Urothelium cell line (cell line): ENCODE results near the gene MCC.
"Not testable (repeated sequence)": the region's sequence is repeated elsewhere in the genome, so short reads cannot be mapped to it uniquely, and the experiment has no call there.

Experiments used
- DNase-seq: peaks from one replicate; pipeline ENCODE4 v3.0.0; 2011; ENCODE audit warnings: low spot score, mixed read lengths
- FAIRE-seq: peaks from 2 replicates; lab custom pipeline; 2011; peaks lifted over from hg19 to GRCh38; lab: Jason Lieb, UNC

Gene MCC

GRCh38 chr5:113491022-113491421 lies 2.8 kb upstream of the MCC start:
- FAIRE-seq (no peak), DNase-seq (no peak)

- FAIRE-seq: no peak
- no peak for DNase-seq
Measured at GRCh38 chr5:113490317-113490716, 2.1 kb upstream of the MCC start.

- FAIRE-seq (peak; percentile 81), DNase-seq (peak; percentile 86)
Measured at GRCh38 chr5:113489299-113489698, 1.0 kb upstream of the MCC start.

- peak; percentile 29 for DNase-seq
- no peak for FAIRE-seq
Measured at GRCh38 chr5:113488645-113489184, 462 bp upstream of the MCC start.

GRCh38 chr5:113487416-113487780 lies 855 bp downstream of the MCC start:
- FAIRE-seq: no peak
- DNase-seq: peak; percentile 55

- DNase-seq: no peak
- FAIRE-seq: no peak
Measured at GRCh38 chr5:113480243-113480642, 8.0 kb downstream of the MCC start.

GRCh38 chr5:113478691-113479090 lies 9.6 kb downstream of the MCC start:
- FAIRE-seq: no peak

GRCh38 chr5:113474100-113474728 lies 14.0 kb downstream of the MCC start:
- FAIRE-seq (no peak), DNase-seq (no peak)

More at GRCh38 chr5:113478691-113479090, 9.6 kb downstream of the MCC start:
- no peak for DNase-seq

- DNase-seq: no peak
- FAIRE-seq: no peak
Measured at GRCh38 chr5:113463032-113463431, 25.2 kb downstream of the MCC start.

GRCh38 chr5:113457106-113457505 lies 31.1 kb downstream of the MCC start:
- not testable (repeated sequence) for DNase-seq, FAIRE-seq

GRCh38 chr5:113452941-113453340 lies 35.3 kb downstream of the MCC start:
- DNase-seq (no peak), FAIRE-seq (peak; percentile 20)

GRCh38 chr5:113451797-113452196 lies 36.5 kb downstream of the MCC start:
- no peak for DNase-seq

GRCh38 chr5:113450929-113451328 lies 37.3 kb downstream of the MCC start:
- no peak for FAIRE-seq

More at GRCh38 chr5:113451797-113452196, 36.5 kb downstream of the MCC start:
- no peak for FAIRE-seq

GRCh38 chr5:113450462-113450861 lies 37.8 kb downstream of the MCC start:
- FAIRE-seq (no peak), DNase-seq (no peak)

More at GRCh38 chr5:113450929-113451328, 37.3 kb downstream of the MCC start:
- DNase-seq: no peak

GRCh38 chr5:113448252-113448651 lies 40.0 kb downstream of the MCC start:
- no peak for FAIRE-seq
- no peak for DNase-seq

- DNase-seq: no peak
- FAIRE-seq: no peak
Measured at GRCh38 chr5:113447498-113448050, 40.7 kb downstream of the MCC start.

GRCh38 chr5:113446358-113446927 lies 41.8 kb downstream of the MCC start:
- DNase-seq: no peak
- no peak for FAIRE-seq

- DNase-seq (no peak), FAIRE-seq (no peak)
Measured at GRCh38 chr5:113437111-113437510, 51.1 kb downstream of the MCC start.

GRCh38 chr5:113435575-113435974 lies 52.7 kb downstream of the MCC start:
- DNase-seq (no peak), FAIRE-seq (no peak)

GRCh38 chr5:113434889-113435288 lies 53.4 kb downstream of the MCC start, which contains the start of gene TSSK1B:
Gene TSSK1B (minus strand): TSS chr5:113434989. CDS start chr5:113434839, 150 bp downstream.
- FAIRE-seq: no peak
- no peak for DNase-seq

GRCh38 chr5:113433862-113434612 lies 54.2 kb downstream of the MCC start:
- no peak for FAIRE-seq
- DNase-seq: no peak
